ENCODE measurements around the gene SLC8A3.
"Not testable (repeated sequence)": the region's sequence is repeated elsewhere in the genome, so short reads cannot be mapped to it uniquely, and the experiment has no call there.

Gene SLC8A3

GRCh38 chr14:70188659-70189455 is at the start of gene SLC8A3:
Gene SLC8A3, minus strand, starts transcription at chr14:70188951. Its CDS starts 20,529 bp downstream, at chr14:70168422.
- H3K36me3 ChIP-seq (replicated peaks) = no peaks in the 10 kb centered on the region
- peak within 1 kb of the TSS; percentile 21 for H3K4me3 ChIP-seq
- in situ Hi-C loops (cut with MboI; ENCODE audit: low sequenced_read_pairs) = no loop called here
- no peaks in the 10 kb centered on the region for H3K9me3 ChIP-seq
- no peaks in the 10 kb centered on the region; the same call in 1 of the 2 replicates for H3K4me1 ChIP-seq
- peak in 1 of 2 experiments; percentile 40 for DNase-seq (ENCODE audit: low spot score in 2 of 2)
- H3K27me3 ChIP-seq (ENCODE audit: low read depth) = peaks cover 38% of the 10 kb centered on the region

GRCh38 chr14:70237710-70238109 is 49.0 kb upstream of the SLC8A3 start:
- Histone ChIP-seq H3K9me3 (no peaks in the 10 kb centered on the region), H3K36me3 (replicated peaks) (no peaks in the 10 kb centered on the region), H3K27me3 (ENCODE audit: low read depth) (no peaks in the 10 kb centered on the region), H3K4me3 (no peak overlapping the region), H3K4me1 (no peaks in the 10 kb centered on the region)
- in situ Hi-C loops (cut with MboI; ENCODE audit: low sequenced_read_pairs) = no loop called here
- no peak for DNase-seq (ENCODE audit: low spot score in 2 of 2)

- in situ Hi-C loops (cut with MboI; ENCODE audit: low sequenced_read_pairs) = no loop called here
- no peak overlapping the region for H3K4me3 ChIP-seq
- no peaks in the 10 kb centered on the region for H3K36me3 ChIP-seq (replicated peaks)
- no peaks in the 10 kb centered on the region for H3K27me3 ChIP-seq (ENCODE audit: low read depth)
- no peaks in the 10 kb centered on the region for H3K9me3 ChIP-seq
- H3K4me1 ChIP-seq = no peaks in the 10 kb centered on the region
- DNase-seq (ENCODE audit: low spot score in 2 of 2) = no peak
Measured at GRCh38 chr14:70234066-70234950, 45.6 kb upstream of the SLC8A3 start.

- DNase-seq (ENCODE audit: low spot score in 2 of 2); H3K9me3 ChIP-seq; H3K4me3 ChIP-seq; in situ Hi-C loops (cut with MboI; ENCODE audit: low sequenced_read_pairs); H3K27me3 ChIP-seq (ENCODE audit: low read depth); H3K4me1 ChIP-seq; H3K36me3 ChIP-seq (replicated peaks): not testable (repeated sequence)
Measured at GRCh38 chr14:70231756-70232544, 43.2 kb upstream of the SLC8A3 start.

GRCh38 chr14:70229877-70230640 is 41.3 kb upstream of the SLC8A3 start:
- H3K4me3 ChIP-seq; H3K9me3 ChIP-seq; H3K4me1 ChIP-seq; DNase-seq (ENCODE audit: low spot score in 2 of 2); H3K36me3 ChIP-seq (replicated peaks); H3K27me3 ChIP-seq (ENCODE audit: low read depth); in situ Hi-C loops (cut with MboI; ENCODE audit: low sequenced_read_pairs): not testable (repeated sequence)

GRCh38 chr14:70213721-70214282 is 25.1 kb upstream of the SLC8A3 start:
- Histone ChIP-seq H3K9me3 (no peaks in the 10 kb centered on the region), H3K4me3 (no peak overlapping the region), H3K4me1 (no peaks in the 10 kb centered on the region), H3K27me3 (ENCODE audit: low read depth) (no peaks in the 10 kb centered on the region), H3K36me3 (replicated peaks) (no peaks in the 10 kb centered on the region)
- DNase-seq (ENCODE audit: low spot score in 2 of 2) = no peak
- in situ Hi-C loops (cut with MboI; ENCODE audit: low sequenced_read_pairs) = no loop called here

GRCh38 chr14:70212752-70213151 is 24.0 kb upstream of the SLC8A3 start:
- H3K4me1 ChIP-seq = no peaks in the 10 kb centered on the region
- no peaks in the 10 kb centered on the region for H3K36me3 ChIP-seq (replicated peaks)
- H3K9me3 ChIP-seq = no peaks in the 10 kb centered on the region
- no peak for DNase-seq (ENCODE audit: low spot score in 2 of 2)
- no peaks in the 10 kb centered on the region for H3K27me3 ChIP-seq (ENCODE audit: low read depth)
- in situ Hi-C loops (cut with MboI; ENCODE audit: low sequenced_read_pairs) = no loop called here
- H3K4me3 ChIP-seq = no peak overlapping the region

- Histone ChIP-seq H3K27me3 (ENCODE audit: low read depth) (no peaks in the 10 kb centered on the region), H3K4me1 (no peaks in the 10 kb centered on the region), H3K36me3 (replicated peaks) (no peaks in the 10 kb centered on the region), H3K9me3 (no peaks in the 10 kb centered on the region), H3K4me3 (no peak overlapping the region)
- no peak for DNase-seq (ENCODE audit: low spot score in 2 of 2)
- in situ Hi-C loops (cut with MboI; ENCODE audit: low sequenced_read_pairs) = no loop called here
Measured at GRCh38 chr14:70208380-70208779, 19.6 kb upstream of the SLC8A3 start.

GRCh38 chr14:70203686-70204085 is 14.9 kb upstream of the SLC8A3 start:
- Histone ChIP-seq H3K4me3 (no peak overlapping the region), H3K36me3 (replicated peaks) (no peaks in the 10 kb centered on the region), H3K4me1 (no peaks in the 10 kb centered on the region), H3K27me3 (ENCODE audit: low read depth) (no peaks in the 10 kb centered on the region), H3K9me3 (no peaks in the 10 kb centered on the region)
- no peak for DNase-seq (ENCODE audit: low spot score in 2 of 2)
- in situ Hi-C loops (cut with MboI; ENCODE audit: low sequenced_read_pairs) = no loop called here

- Histone ChIP-seq H3K9me3 (no peaks in the 10 kb centered on the region), H3K27me3 (ENCODE audit: low read depth) (no peaks in the 10 kb centered on the region), H3K36me3 (replicated peaks) (no peaks in the 10 kb centered on the region), H3K4me1 (no peaks in the 10 kb centered on the region), H3K4me3 (no peak overlapping the region)
- no peak for DNase-seq (ENCODE audit: low spot score in 2 of 2)
- in situ Hi-C loops (cut with MboI; ENCODE audit: low sequenced_read_pairs) = no loop called here
Measured at GRCh38 chr14:70201994-70202393, 13.2 kb upstream of the SLC8A3 start.

GRCh38 chr14:70193396-70193795 is 4.6 kb upstream of the SLC8A3 start:
- in situ Hi-C loops (cut with MboI; ENCODE audit: low sequenced_read_pairs) = no loop called here
- DNase-seq (ENCODE audit: low spot score in 2 of 2) = no peak

GRCh38 chr14:70192915-70193314 is 4.2 kb upstream of the SLC8A3 start:
- in situ Hi-C loops (cut with MboI; ENCODE audit: low sequenced_read_pairs) = no loop called here
- peaks cover 27% of the 10 kb centered on the region for H3K27me3 ChIP-seq (ENCODE audit: low read depth)

More at GRCh38 chr14:70193396-70193795, 4.6 kb upstream of the SLC8A3 start:
- no peaks in the 10 kb centered on the region for H3K9me3 ChIP-seq
- H3K36me3 ChIP-seq (replicated peaks) = no peaks in the 10 kb centered on the region
- H3K4me3 ChIP-seq = no peak overlapping the region
- H3K27me3 ChIP-seq (ENCODE audit: low read depth) = peaks cover 23% of the 10 kb centered on the region
- no peaks in the 10 kb centered on the region for H3K4me1 ChIP-seq

GRCh38 chr14:70190156-70190555 is 1.4 kb upstream of the SLC8A3 start:
- no peak for DNase-seq (ENCODE audit: low spot score in 2 of 2)
- Histone ChIP-seq H3K27me3 (ENCODE audit: low read depth) (peaks cover 38% of the 10 kb centered on the region), H3K4me3 (no peak overlapping the region), H3K4me1 (no peaks in the 10 kb centered on the region), H3K36me3 (replicated peaks) (no peaks in the 10 kb centered on the region), H3K9me3 (no peaks in the 10 kb centered on the region)
- in situ Hi-C loops (cut with MboI; ENCODE audit: low sequenced_read_pairs) = no loop called here

More at GRCh38 chr14:70192915-70193314, 4.2 kb upstream of the SLC8A3 start:
- H3K4me1 ChIP-seq = no peaks in the 10 kb centered on the region
- no peak overlapping the region for H3K4me3 ChIP-seq
- no peaks in the 10 kb centered on the region for H3K36me3 ChIP-seq (replicated peaks)
- no peaks in the 10 kb centered on the region for H3K9me3 ChIP-seq
- DNase-seq (ENCODE audit: low spot score in 2 of 2) = no peak

All from HAP-1 (cell line).